Measurements from ENCODE around the gene TCF21. TPM values are rescaled to one million over a fixed set of nuclear protein-coding genes. Genes with fewer than 3 reads are reported as not detected.

TCF21 gene
- total and polyA plus RNA-seq, 10 of the 15 experiments (the other 5 are each of a cell fraction or from before 2014, with no cell fraction given) = 0.08 TPM; not detected in 9

DNA sequence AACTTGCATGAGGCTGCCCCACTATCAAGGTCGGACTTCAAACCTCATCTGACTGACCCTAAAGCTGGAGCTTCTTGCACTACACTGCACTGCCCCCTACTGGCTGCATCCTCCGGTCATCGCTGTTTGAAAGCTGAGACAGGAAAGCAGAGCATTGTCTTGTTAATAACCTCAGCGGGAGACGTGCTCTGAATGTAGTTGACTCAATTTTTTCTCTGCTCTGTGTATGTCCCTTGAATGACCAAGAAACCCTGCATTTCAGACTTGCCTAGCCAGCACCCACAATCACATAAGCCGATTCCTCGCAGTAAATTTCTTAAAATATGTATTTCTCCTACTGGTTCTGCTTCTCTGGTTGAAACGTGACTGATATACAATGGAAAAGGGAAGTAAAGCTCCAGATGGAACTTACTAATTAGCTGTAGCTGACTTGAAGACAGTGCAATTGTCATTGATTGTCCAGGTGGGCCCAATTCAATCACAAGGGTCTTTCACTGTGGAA is 27.8 kb downstream of the TCF21 start (continued):
- TF ChIP-seq, protein P1, sequence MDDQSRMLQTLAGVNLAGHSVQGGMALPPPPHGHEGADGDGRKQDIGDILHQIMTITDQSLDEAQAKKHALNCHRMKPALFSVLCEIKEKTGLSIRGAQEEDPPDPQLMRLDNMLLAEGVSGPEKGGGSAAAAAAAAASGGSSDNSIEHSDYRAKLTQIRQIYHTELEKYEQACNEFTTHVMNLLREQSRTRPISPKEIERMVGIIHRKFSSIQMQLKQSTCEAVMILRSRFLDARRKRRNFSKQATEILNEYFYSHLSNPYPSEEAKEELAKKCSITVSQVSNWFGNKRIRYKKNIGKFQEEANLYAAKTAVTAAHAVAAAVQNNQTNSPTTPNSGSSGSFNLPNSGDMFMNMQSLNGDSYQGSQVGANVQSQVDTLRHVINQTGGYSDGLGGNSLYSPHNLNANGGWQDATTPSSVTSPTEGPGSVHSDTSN (IDR thresholded peaks at IDR 0.05; ENCODE audit: insufficient replicate concordance, low read depth, low read length) = no peak
- TF ChIP-seq MXI1 (IDR thresholded peaks at IDR 0.05; ENCODE audit: low read depth, low read length) = no peak

DNA sequence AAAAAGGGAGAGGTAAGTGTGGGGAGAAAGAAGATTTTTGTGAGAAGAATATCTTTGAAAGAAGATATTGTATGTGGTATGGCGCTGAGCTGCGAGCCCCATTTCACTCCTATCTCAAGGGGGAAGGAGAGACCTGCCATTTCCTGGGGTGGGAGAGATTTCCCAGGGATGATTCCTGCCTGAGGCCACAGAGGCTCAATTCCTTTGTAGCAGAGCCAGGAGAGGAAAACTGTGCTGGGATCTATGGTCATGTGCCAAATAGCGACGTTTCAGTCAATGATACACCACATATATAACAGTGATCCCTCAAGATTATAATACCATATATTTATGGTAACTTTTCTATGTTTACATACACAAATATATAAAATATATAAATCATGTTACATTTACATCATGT is 28.9 kb downstream of the TCF21 start:
- intact Hi-C loops (cut with micrococcal nuclease; ENCODE audit: unreplicated experiment) (loop anchor here (2.0 to 10.0 kb wide), 3 partner anchors 349 to 953 kb away; no protein-coding TSS in a partner anchor), in situ Hi-C loops (cut with MboI) (loop anchor here (10.0 kb wide), 1 partner anchor 353 kb away; no protein-coding TSS in a partner anchor)
- TF ChIP-seq, protein P2, sequence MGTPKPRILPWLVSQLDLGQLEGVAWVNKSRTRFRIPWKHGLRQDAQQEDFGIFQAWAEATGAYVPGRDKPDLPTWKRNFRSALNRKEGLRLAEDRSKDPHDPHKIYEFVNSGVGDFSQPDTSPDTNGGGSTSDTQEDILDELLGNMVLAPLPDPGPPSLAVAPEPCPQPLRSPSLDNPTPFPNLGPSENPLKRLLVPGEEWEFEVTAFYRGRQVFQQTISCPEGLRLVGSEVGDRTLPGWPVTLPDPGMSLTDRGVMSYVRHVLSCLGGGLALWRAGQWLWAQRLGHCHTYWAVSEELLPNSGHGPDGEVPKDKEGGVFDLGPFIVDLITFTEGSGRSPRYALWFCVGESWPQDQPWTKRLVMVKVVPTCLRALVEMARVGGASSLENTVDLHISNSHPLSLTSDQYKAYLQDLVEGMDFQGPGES (IDR thresholded peaks at IDR 0.05) = no peak
- TF ChIP-seq, protein P3, sequence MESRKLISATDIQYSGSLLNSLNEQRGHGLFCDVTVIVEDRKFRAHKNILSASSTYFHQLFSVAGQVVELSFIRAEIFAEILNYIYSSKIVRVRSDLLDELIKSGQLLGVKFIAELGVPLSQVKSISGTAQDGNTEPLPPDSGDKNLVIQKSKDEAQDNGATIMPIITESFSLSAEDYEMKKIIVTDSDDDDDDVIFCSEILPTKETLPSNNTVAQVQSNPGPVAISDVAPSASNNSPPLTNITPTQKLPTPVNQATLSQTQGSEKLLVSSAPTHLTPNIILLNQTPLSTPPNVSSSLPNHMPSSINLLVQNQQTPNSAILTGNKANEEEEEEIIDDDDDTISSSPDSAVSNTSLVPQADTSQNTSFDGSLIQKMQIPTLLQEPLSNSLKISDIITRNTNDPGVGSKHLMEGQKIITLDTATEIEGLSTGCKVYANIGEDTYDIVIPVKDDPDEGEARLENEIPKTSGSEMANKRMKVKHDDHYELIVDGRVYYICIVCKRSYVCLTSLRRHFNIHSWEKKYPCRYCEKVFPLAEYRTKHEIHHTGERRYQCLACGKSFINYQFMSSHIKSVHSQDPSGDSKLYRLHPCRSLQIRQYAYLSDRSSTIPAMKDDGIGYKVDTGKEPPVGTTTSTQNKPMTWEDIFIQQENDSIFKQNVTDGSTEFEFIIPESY (IDR thresholded peaks at IDR 0.05) = no peak
- TF ChIP-seq BMI1 (IDR thresholded peaks at IDR 0.05; ENCODE audit: borderline replicate concordance) (no peak), IRF4 (IDR thresholded peaks at IDR 0.05; ENCODE audit: low read depth, low read length) (no peak), POU2F2 (IDR thresholded peaks at IDR 0.05; ENCODE audit: borderline replicate concordance, low read depth, low read length) (no peak), EZH2 (IDR thresholded peaks at IDR 0.05; ENCODE audit: borderline replicate concordance, control insufficient read depth, low read depth, low read length) (no peak)
- TF ChIP-seq, protein P4, sequence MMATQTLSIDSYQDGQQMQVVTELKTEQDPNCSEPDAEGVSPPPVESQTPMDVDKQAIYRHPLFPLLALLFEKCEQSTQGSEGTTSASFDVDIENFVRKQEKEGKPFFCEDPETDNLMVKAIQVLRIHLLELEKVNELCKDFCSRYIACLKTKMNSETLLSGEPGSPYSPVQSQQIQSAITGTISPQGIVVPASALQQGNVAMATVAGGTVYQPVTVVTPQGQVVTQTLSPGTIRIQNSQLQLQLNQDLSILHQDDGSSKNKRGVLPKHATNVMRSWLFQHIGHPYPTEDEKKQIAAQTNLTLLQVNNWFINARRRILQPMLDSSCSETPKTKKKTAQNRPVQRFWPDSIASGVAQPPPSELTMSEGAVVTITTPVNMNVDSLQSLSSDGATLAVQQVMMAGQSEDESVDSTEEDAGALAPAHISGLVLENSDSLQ (IDR thresholded peaks at IDR 0.05) = no peak
- TF ChIP-seq, protein P5, sequence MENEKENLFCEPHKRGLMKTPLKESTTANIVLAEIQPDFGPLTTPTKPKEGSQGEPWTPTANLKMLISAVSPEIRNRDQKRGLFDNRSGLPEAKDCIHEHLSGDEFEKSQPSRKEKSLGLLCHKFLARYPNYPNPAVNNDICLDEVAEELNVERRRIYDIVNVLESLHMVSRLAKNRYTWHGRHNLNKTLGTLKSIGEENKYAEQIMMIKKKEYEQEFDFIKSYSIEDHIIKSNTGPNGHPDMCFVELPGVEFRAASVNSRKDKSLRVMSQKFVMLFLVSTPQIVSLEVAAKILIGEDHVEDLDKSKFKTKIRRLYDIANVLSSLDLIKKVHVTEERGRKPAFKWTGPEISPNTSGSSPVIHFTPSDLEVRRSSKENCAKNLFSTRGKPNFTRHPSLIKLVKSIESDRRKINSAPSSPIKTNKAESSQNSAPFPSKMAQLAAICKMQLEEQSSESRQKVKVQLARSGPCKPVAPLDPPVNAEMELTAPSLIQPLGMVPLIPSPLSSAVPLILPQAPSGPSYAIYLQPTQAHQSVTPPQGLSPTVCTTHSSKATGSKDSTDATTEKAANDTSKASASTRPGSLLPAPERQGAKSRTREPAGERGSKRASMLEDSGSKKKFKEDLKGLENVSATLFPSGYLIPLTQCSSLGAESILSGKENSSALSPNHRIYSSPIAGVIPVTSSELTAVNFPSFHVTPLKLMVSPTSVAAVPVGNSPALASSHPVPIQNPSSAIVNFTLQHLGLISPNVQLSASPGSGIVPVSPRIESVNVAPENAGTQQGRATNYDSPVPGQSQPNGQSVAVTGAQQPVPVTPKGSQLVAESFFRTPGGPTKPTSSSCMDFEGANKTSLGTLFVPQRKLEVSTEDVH (IDR thresholded peaks at IDR 0.05; ENCODE audit: low read depth, partially characterized antibody) = no peak
- CTCF ChIA-PET = interaction anchor here (0.6 to 4.4 kb wide), 25 partner anchors 11 to 955 kb away, joined by 3 to 42 read pairs (median 5); no protein-coding TSS in a partner anchor
- no peaks in the 10 kb centered on the region for H3K27me3 ChIP-seq (replicated peaks in 1 of 2; ENCODE audit: control insufficient read depth in 2 of 2, insufficient read depth in 2 of 2, low read length in 1 of 2)
- RAD21 ChIA-PET (ENCODE audit: unreplicated experiment) = interaction anchor here (0.9 to 2.9 kb wide), 3 partner anchors 76 to 179 kb away, joined by 3 to 12 read pairs (median 9); no protein-coding TSS in a partner anchor
- H4K20me1 ChIP-seq (ENCODE audit: control insufficient read depth, insufficient read depth) = no peaks in the 10 kb centered on the region
- SMC1A ChIA-PET (ENCODE audit: uncharacterized antibody, unreplicated experiment) = interaction anchor here (1.2 to 2.5 kb wide), 4 partner anchors 80 to 348 kb away, joined by 5 to 17 read pairs (median 10); no protein-coding TSS in a partner anchor
- BruUV-seq (replicated peaks) = no TSS peak
- 98% methylated on average over 4 of the region's 4 CpGs for WGBS (ENCODE audit: insufficient coverage, insufficient replicate concordance, low lambda C conversion rate, missing lambda C conversion rate)
- H2AFZ ChIP-seq (ENCODE audit: control insufficient read depth, low read depth, low read length) = no peak overlapping the region
- POLR2A ChIA-PET = no interaction called here
- H3K4me1 ChIP-seq (ENCODE audit: control insufficient read depth, insufficient read depth, low read length) = no peaks in the 10 kb centered on the region
- no peak overlapping the region for H3K4me3 ChIP-seq
- ATAC-seq = no peak
- no peak overlapping the region for H3K4me2 ChIP-seq (ENCODE audit: control insufficient read depth, insufficient read depth)
- no peak for FAIRE-seq
- H3K79me2 ChIP-seq (ENCODE audit: control insufficient read depth, insufficient read depth, low read length) = no peaks in the 10 kb centered on the region
- no peak for DNase-seq (ENCODE audit: low read depth, low spot score)
- no peaks in the 10 kb centered on the region for H3K36me3 ChIP-seq (ENCODE audit: control insufficient read depth in 2 of 2, insufficient read depth in 2 of 2, low read length in 1 of 2)
- no peaks in the 10 kb centered on the region for H3K9me3 ChIP-seq (replicated peaks; ENCODE audit: control insufficient read depth, insufficient read depth, low read length)
- H3K9ac ChIP-seq (ENCODE audit: control insufficient read depth, insufficient read depth, low read length) = no peak overlapping the region
- no peak overlapping the region for H3K27ac ChIP-seq (ENCODE audit: control insufficient read depth, insufficient read depth)

All from GM12878 (cell line).